NT2/D1 (cell line): ENCODE results near the gene AP1M2.

Source experiments
- DNase-seq: peaks from one replicate; pipeline ENCODE4 v3.0.0-alpha.2; 2011; ENCODE audit warnings: low read depth, low spot score
- H3K27me3 ChIP-seq: 2 replicates; pipeline ENCODE4 v1.6.0; 2011; ENCODE audit warnings: mild to moderate bottlenecking; ENCODE audit not compliant: insufficient read length, insufficient read depth
- H3K36me3 ChIP-seq: 2 replicates; pipeline ENCODE4 v1.6.1; 2011; ENCODE audit warnings: mild to moderate bottlenecking, low read length, mixed read lengths; ENCODE audit not compliant: insufficient read depth, insufficient read length
- H3K4me1 ChIP-seq: 2 replicates; pipeline ENCODE4 v1.5.1; 2011; ENCODE audit not compliant: insufficient read depth, insufficient read length
- H3K4me3 ChIP-seq: 2 replicates; pipeline ENCODE4 v1.5.1; 2011; ENCODE audit warnings: low read depth; ENCODE audit not compliant: insufficient read length
- H3K9ac ChIP-seq: 2 replicates; pipeline ENCODE4 v1.6.0; 2011; ENCODE audit warnings: low read depth; ENCODE audit not compliant: insufficient read length
- H3K9me3 ChIP-seq: 2 replicates; pipeline ENCODE4 v1.5.1; 2011; ENCODE audit warnings: mild to moderate bottlenecking, low read length; ENCODE audit not compliant: insufficient read depth
- SUZ12 ChIP-seq: IDR thresholded peaks from 2 replicates; pipeline ENCODE4 v1.6.1; 2011; ENCODE audit not compliant: insufficient read length, insufficient read depth; ENCODE audit errors: extremely low read depth
- YY1 ChIP-seq: IDR thresholded peaks from 2 replicates; pipeline ENCODE4 v1.6.1; 2011; ENCODE audit not compliant: insufficient read length, insufficient read depth
- ZNF274 ChIP-seq: IDR thresholded peaks from 2 replicates; pipeline ENCODE4 v1.6.1; 2011; ENCODE audit warnings: mild to moderate bottlenecking, low read depth, low read length

AP1M2 gene

DNA sequence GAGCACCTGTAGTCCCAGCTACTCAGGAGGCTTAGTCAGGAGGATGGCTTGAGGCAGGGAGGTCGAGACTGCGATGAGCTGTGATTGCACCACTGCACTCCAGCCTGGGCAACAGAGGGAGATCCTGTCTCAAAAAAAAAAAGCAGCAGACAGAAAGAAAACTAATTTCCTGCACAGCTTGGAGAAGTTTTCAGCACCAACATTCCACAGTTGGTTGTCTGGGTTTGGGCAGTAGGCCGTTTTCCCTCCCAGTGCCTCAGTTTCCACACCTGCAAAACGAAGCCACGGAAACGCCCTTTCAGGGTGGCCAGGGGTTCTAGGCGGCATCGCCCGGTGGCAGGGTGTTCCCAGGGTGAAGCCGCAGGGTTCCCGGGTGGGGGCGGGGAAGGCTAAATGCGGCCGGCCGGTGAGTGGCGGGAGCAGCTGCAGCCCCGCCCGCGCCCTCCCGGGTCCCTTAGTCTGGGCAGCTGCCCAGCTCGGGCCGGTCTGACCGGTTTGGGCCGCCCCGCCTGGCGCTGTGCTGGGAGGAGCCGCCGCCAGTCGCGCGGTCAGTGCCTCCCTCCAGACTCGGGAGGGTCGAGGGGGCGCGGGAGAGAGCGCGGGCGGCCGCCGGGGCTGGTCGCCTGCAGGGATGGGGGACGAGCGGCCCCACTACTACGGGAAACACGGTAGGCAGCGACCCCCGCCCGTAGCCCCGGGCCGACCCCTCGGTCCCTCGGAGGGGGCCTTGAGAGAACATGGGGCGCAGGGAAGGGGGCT is 38.1 kb upstream of the AP1M2 start, which contains the start of gene SLC44A2:
Gene SLC44A2 (plus strand): TSS at position 551 of the 759 bp plus-strand sequence. CDS start 81 bp downstream, at position 632.
- Histone ChIP-seq H3K4me1 (peaks cover 10% of the 10 kb centered on the region), H3K9me3 (no peaks in the 10 kb centered on the region), H3K27me3 (no peaks in the 10 kb centered on the region), H3K36me3 (peaks cover 18% of the 10 kb centered on the region), H3K9ac (peak within 1 kb of the TSS; percentile 85), H3K4me3 (peak within 1 kb of the TSS; percentile 41)
- TF ChIP-seq YY1 (no peak), ZNF274 (no peak), SUZ12 (no peak)
- DNase-seq, result no peak

GRCh38 chr19:10624585-10624984 is 37.5 kb upstream of the AP1M2 start:
- Histone ChIP-seq H3K27me3 (no peaks in the 10 kb centered on the region), H3K36me3 (peaks cover 14% of the 10 kb centered on the region), H3K9ac (no peak overlapping the region), H3K4me1 (peaks cover 10% of the 10 kb centered on the region), H3K9me3 (no peaks in the 10 kb centered on the region), H3K4me3 (no peak overlapping the region)
- TF ChIP-seq ZNF274 (no peak), YY1 (no peak), SUZ12 (no peak)
- no peak for DNase-seq

GRCh38 chr19:10621966-10622365 is 34.9 kb upstream of the AP1M2 start:
- Histone ChIP-seq H3K36me3 (peaks cover 7% of the 10 kb centered on the region), H3K4me1 (peaks cover 13% of the 10 kb centered on the region), H3K4me3 (no peak overlapping the region), H3K27me3 (no peaks in the 10 kb centered on the region), H3K9me3 (no peaks in the 10 kb centered on the region), H3K9ac (no peak overlapping the region)
- DNase-seq, result no peak
- no peak for TF ChIP-seq ZNF274

- H3K9me3 ChIP-seq, result no peaks in the 10 kb centered on the region
- H3K4me1 ChIP-seq, result peaks cover 10% of the 10 kb centered on the region
- H3K4me3 ChIP-seq, result no peak overlapping the region
- no peaks in the 10 kb centered on the region for H3K27me3 ChIP-seq
- no peak for DNase-seq
- TF ChIP-seq YY1, result no peak
- no peak for TF ChIP-seq ZNF274
- TF ChIP-seq SUZ12, result no peak
- H3K9ac ChIP-seq, result no peak overlapping the region
- H3K36me3 ChIP-seq, result peaks cover 8% of the 10 kb centered on the region
Measured at GRCh38 chr19:10620786-10621185, 33.7 kb upstream of the AP1M2 start.

- Histone ChIP-seq H3K36me3 (peaks cover 10% of the 10 kb centered on the region), H3K9ac (no peak overlapping the region), H3K4me1 (peaks cover 6% of the 10 kb centered on the region), H3K27me3 (no peaks in the 10 kb centered on the region), H3K9me3 (no peaks in the 10 kb centered on the region), H3K4me3 (no peak overlapping the region)
- no peak for DNase-seq
- TF ChIP-seq ZNF274 (no peak), SUZ12 (no peak), YY1 (no peak)
Measured at GRCh38 chr19:10618846-10619245, 31.7 kb upstream of the AP1M2 start.

DNA sequence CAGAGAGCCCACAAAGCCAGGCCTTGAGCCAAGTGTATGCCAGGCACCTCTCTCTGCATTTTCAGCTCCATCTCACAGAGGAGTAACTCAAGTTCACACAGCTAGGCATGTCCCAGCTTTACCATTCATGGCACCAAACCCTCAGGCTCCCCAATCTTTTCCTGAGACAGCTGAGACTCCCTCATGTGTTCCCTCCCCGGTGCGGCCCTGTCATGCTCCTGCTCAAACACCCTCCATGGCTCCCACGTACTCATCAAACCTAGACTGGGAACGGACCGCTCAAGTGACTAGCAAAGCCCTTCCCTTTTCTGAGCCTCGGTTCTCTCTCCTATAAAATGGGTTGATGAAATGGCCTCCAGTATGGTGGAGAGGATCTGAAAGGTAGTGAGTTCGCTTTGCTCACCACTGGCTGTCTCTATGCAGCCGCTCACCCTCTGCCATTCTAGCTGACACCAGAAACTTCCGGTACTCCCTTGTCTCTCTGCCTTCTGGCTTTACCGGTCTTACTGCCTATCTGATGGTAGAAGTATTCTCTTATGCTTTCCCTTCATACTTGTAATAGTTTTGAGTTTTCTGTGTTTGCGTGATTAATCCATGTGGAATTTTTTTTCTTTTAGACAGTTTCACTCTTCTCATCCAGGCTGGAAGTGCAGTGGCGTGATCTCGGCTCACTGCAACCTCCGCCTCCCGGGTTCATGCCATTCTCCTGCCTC is 30.5 kb upstream of the AP1M2 start:
- TF ChIP-seq SUZ12, result no peak
- H3K4me3 ChIP-seq, result no peak overlapping the region
- H3K36me3 ChIP-seq, result peaks cover 10% of the 10 kb centered on the region
- H3K27me3 ChIP-seq, result no peaks in the 10 kb centered on the region
- DNase-seq, result no peak
- peaks cover 3% of the 10 kb centered on the region for H3K4me1 ChIP-seq
- no peaks in the 10 kb centered on the region for H3K9me3 ChIP-seq
- no peak overlapping the region for H3K9ac ChIP-seq

DNA sequence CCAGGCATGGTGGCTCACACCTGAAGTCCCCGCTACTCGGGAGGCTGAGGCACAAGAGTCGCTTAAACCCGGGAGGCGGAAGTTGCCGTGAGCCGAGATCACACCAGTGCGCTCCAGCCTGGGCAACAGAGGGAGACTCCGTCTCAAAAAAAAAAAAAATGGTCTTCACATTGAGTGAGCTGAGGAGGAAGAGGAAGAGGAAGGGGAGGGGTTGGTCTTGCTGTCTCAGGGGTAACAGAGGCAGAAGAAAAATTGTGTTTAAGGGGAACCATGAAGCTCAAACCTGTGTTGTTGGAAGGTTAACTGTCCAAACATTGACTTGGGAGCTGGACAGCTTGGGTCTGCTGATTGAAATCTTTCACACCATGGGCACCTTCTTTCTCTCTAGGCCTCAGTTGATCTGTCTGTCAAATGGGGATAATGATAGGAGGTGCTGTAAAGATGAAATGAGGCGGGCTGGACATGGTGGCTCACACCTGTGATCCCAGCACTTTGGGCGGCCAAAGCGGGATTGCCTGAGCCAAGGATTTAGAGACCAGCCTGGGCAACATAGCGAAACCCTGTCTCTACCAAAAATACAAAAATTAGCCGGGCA is 28.4 kb upstream of the AP1M2 start:
- no peak for DNase-seq
- Histone ChIP-seq H3K4me1 (peaks cover 3% of the 10 kb centered on the region), H3K9me3 (no peaks in the 10 kb centered on the region), H3K9ac (no peak overlapping the region), H3K36me3 (peaks cover 10% of the 10 kb centered on the region), H3K4me3 (no peak overlapping the region), H3K27me3 (no peaks in the 10 kb centered on the region)
- TF ChIP-seq YY1 (no peak), ZNF274 (no peak), SUZ12 (no peak)
